Activated CD8-positive, alpha-beta memory T cell treated with anti-CD3 and anti-CD28 coated beads for 4 hours (primary cell): ENCODE data around the gene ODF4.

Experiments
- DNase-seq, 2 donors: peaks; one replicate each; pipeline ENCODE4 v3.0.0-alpha.2; 2020; ENCODE audit warnings: low read depth in 2 of 2

Gene ODF4

GRCh38 chr17:8339540-8339939 lies at the start of gene ODF4:
Gene ODF4 (plus strand): TSS chr17:8339840. CDS start chr17:8340052, 212 bp downstream.
- no peak for DNase-seq

GRCh38 chr17:8290043-8290442 lies 49.6 kb upstream of the ODF4 start:
- no peak for DNase-seq

GRCh38 chr17:8292639-8293395 lies 46.8 kb upstream of the ODF4 start:
- no peak for DNase-seq

- no peak for DNase-seq
These were observed 45.3 kb upstream of the ODF4 start for GRCh38 chr17:8294361-8294760.

GRCh38 chr17:8294814-8295316 lies 44.8 kb upstream of the ODF4 start:
- DNase-seq: no peak

- DNase-seq: no peak
These were observed 39.4 kb upstream of the ODF4 start for GRCh38 chr17:8300226-8300625.

- DNase-seq: peak; percentile 12 to 40
These were observed 38.9 kb upstream of the ODF4 start for GRCh38 chr17:8300627-8301242.

- DNase-seq: no peak
These were observed 29.0 kb upstream of the ODF4 start for GRCh38 chr17:8310601-8311123.

GRCh38 chr17:8311131-8311790 lies 28.4 kb upstream of the ODF4 start:
- DNase-seq: no peak

- no peak for DNase-seq
These were observed 27.4 kb upstream of the ODF4 start for GRCh38 chr17:8312251-8312650.

GRCh38 chr17:8312726-8313600 lies 26.7 kb upstream of the ODF4 start:
- DNase-seq: no peak

GRCh38 chr17:8314797-8315763 lies 24.6 kb upstream of the ODF4 start:
- no peak for DNase-seq

- DNase-seq: no peak
These were observed 23.8 kb upstream of the ODF4 start for GRCh38 chr17:8315764-8316217.

GRCh38 chr17:8318010-8318935 lies 21.4 kb upstream of the ODF4 start:
- no peak for DNase-seq

- DNase-seq: no peak
These were observed 19.4 kb upstream of the ODF4 start for GRCh38 chr17:8320262-8320661.

GRCh38 chr17:8320990-8321389 lies 18.6 kb upstream of the ODF4 start:
- DNase-seq: no peak

- no peak for DNase-seq
These were observed 17.6 kb upstream of the ODF4 start for GRCh38 chr17:8322061-8322460.

GRCh38 chr17:8324132-8324531 lies 15.5 kb upstream of the ODF4 start:
- DNase-seq: no peak

- DNase-seq: no peak
These were observed 14.7 kb upstream of the ODF4 start for GRCh38 chr17:8324923-8325322.
